ENCODE measurements around the gene BCAP29.

GRCh38 chr7:107564553-107565298 is 15.3 kb upstream of the BCAP29 start:
- no peak for TF ChIP-seq CTCF (IDR thresholded peaks at IDR 0.05)
- TF ChIP-seq POLR2A (IDR thresholded peaks at IDR 0.05), result no peak

All from suprapubic skin (tissue), 3 donors.